Fibroblast of villous mesenchyme (primary cell): ENCODE results near the gene TMEM74B. TPM values are rescaled to one million over a fixed set of nuclear protein-coding genes. Genes with fewer than 3 reads are reported as not detected.

Experiments
- DNase-seq: peaks from one replicate; pipeline ENCODE4 v3.0.0-alpha.2; 2010; ENCODE audit warnings: low read depth
- H3K4me3 ChIP-seq: 2 replicates; pipeline ENCODE4 v1.5.1; 2011; ENCODE audit warnings: low read depth, mild to moderate bottlenecking, low read length
- CTCF ChIP-seq: IDR thresholded peaks from 2 replicates; pipeline ENCODE4 v1.5.1; 2012; ENCODE audit warnings: low read depth, mild to moderate bottlenecking, low read length; ENCODE audit not compliant: insufficient read depth
- total RNA-seq: library from RNA; depleted of rRNA; stranded (reverse); fragments of >200 nt; gene quantifications from 2 replicates; pipeline ENCODE4 v1.2.3, GENCODE V29; 2012

The TMEM74B gene
- total RNA-seq, 1 donor = not detected

- DNase-seq = peak; percentile 60
These were observed 2.9 kb upstream of the TMEM74B start for GRCh38 chr20:1187605-1188171.

GRCh38 chr20:1186367-1186991 lies 1.7 kb upstream of the TMEM74B start:
- no peak overlapping the region for H3K4me3 ChIP-seq
- no peak for TF ChIP-seq CTCF
- DNase-seq = no peak

More at GRCh38 chr20:1187605-1188171, 2.9 kb upstream of the TMEM74B start:
- no peak for TF ChIP-seq CTCF
- no peak overlapping the region for H3K4me3 ChIP-seq

GRCh38 chr20:1185790-1186334 lies 1.1 kb upstream of the TMEM74B start:
- TF ChIP-seq CTCF = peak; percentile 61
- peak overlapping the region; percentile 50 for H3K4me3 ChIP-seq
- peak; percentile 52 for DNase-seq

- no peak for DNase-seq
- TF ChIP-seq CTCF = no peak
- H3K4me3 ChIP-seq = peak overlapping the region; percentile 50
These were observed 548 bp upstream of the TMEM74B start for GRCh38 chr20:1185316-1185741.

GRCh38 chr20:1184260-1184637 lies 532 bp downstream of the TMEM74B start:
- DNase-seq = no peak
- no peak for TF ChIP-seq CTCF
- H3K4me3 ChIP-seq = no peak overlapping the region

GRCh38 chr20:1183153-1183552 lies 1.6 kb downstream of the TMEM74B start:
- no peak for DNase-seq
- no peak overlapping the region for H3K4me3 ChIP-seq
- no peak for TF ChIP-seq CTCF
